GM12878 (cell line): ENCODE results near the gene TRIM58. TPM values are rescaled to one million over a fixed set of nuclear protein-coding genes. Genes with fewer than 3 reads are reported as not detected.

Experiments used
- ATAC-seq: fragments of 200-7000 bp; cut with Tn5 transposase; 3 replicates; pipeline ENCODE4 v1.9.1; 2020; ENCODE audit warnings: mild to moderate bottlenecking, moderate library complexity
- BruUV-seq: library from RNA; stranded (reverse); fragments of 400-500 nt; replicated peaks from 2 replicates; lab custom pipeline; 2021; lab: Mats Ljungman, UMichigan
- CTCF ChIA-PET: fragments of 300-600 bp; sonication (Branson Sonifier 250); formaldehyde crosslinking; extraction: SDS; loops from one replicate; lab custom pipeline; 2021; ENCODE audit warnings: inconsistent platforms; lab: Yijun Ruan, JAX
- POLR2A ChIA-PET: fragments of 350-600 bp; formaldehyde crosslinking; extraction: SDS; loops from one replicate; lab custom pipeline; 2021; ENCODE audit warnings: inconsistent platforms; lab: Charles Lee
- RAD21 ChIA-PET: fragments of 300-600 bp; sonication (Branson Sonifier 250); formaldehyde crosslinking; loops from one replicate; lab custom pipeline; 2023; ENCODE audit warnings: antibody characterized with exemption; ENCODE audit not compliant: unreplicated experiment; lab: Charles Lee
- SMC1A ChIA-PET: fragments of 300-600 bp; sonication (Branson Sonifier 250); formaldehyde crosslinking; loops from one replicate; lab custom pipeline; 2023; ENCODE audit not compliant: unreplicated experiment, uncharacterized antibody; lab: Charles Lee
- DNase-seq: peaks from one replicate; pipeline ENCODE4 v3.0.0-alpha.2; 2011; ENCODE audit warnings: low read depth, low spot score
- FAIRE-seq: peaks from 3 replicates; lab custom pipeline; 2011; peaks lifted over from hg19 to GRCh38; lab: Jason Lieb, UNC
- H2AFZ ChIP-seq: 2 replicates; pipeline ENCODE4 v1.6.0; 2011; ENCODE audit warnings: low read depth, low read length, control low read depth; ENCODE audit not compliant: control insufficient read depth
- H3K27ac ChIP-seq: 2 replicates; pipeline ENCODE4 v1.5.1; 2011; ENCODE audit warnings: control low read depth; ENCODE audit not compliant: control insufficient read depth, insufficient read depth
- H3K27me3 ChIP-seq, 2 experiments: replicated peaks in 1 of 2; 2 replicates each; pipeline versions ENCODE4 v1.6.0 to v1.6.1; 2011; ENCODE audit warnings: low read length in 1 of 2; ENCODE audit not compliant: control insufficient read depth in 2 of 2, insufficient read depth in 2 of 2
- H3K36me3 ChIP-seq, 2 experiments: 2 replicates each; pipeline ENCODE4 v1.5.1; 2011; ENCODE audit warnings: low read length in 1 of 2; ENCODE audit not compliant: control insufficient read depth in 2 of 2, insufficient read depth in 2 of 2
- H3K4me1 ChIP-seq: 2 replicates; pipeline ENCODE4 v1.6.1; 2011; ENCODE audit warnings: mild to moderate bottlenecking, low read length, moderate library complexity, mixed read lengths; ENCODE audit not compliant: control insufficient read depth, insufficient read depth
- H3K4me2 ChIP-seq: 2 replicates; pipeline ENCODE4 v1.6.0; 2011; ENCODE audit warnings: control low read depth; ENCODE audit not compliant: control insufficient read depth, insufficient read depth
- H3K4me3 ChIP-seq: fragments of 200-600 bp; sonication (generic); 2 replicates; pipeline ENCODE4 v1.5.1; 2016
- H3K79me2 ChIP-seq: 2 replicates; pipeline ENCODE4 v1.6.0; 2011; ENCODE audit warnings: low read length; ENCODE audit not compliant: control insufficient read depth, insufficient read depth
- H3K9ac ChIP-seq: 2 replicates; pipeline ENCODE4 v1.8.0; 2011; ENCODE audit warnings: low read length, control low read depth, mixed read lengths; ENCODE audit not compliant: control insufficient read depth, insufficient read depth
- H3K9me3 ChIP-seq: replicated peaks from 3 replicates; pipeline ENCODE4 v1.5.1; 2011; ENCODE audit warnings: mild to moderate bottlenecking, low read length; ENCODE audit not compliant: control insufficient read depth, insufficient read depth
- H4K20me1 ChIP-seq: 2 replicates; pipeline ENCODE4 v1.6.0; 2011; ENCODE audit not compliant: control insufficient read depth, insufficient read depth
- BHLHE40 ChIP-seq, 2 experiments: fragments of 450-650 bp in 1 of 2; IDR thresholded peaks; 2 replicates each; pipeline ENCODE4 v1.6.1; 2011 to 2017; ENCODE audit warnings: low read depth in 2 of 2, borderline replicate concordance in 1 of 2, improper control_type of control experiment in 1 of 2, low read length in 1 of 2, mild to moderate bottlenecking in 1 of 2
- CREM ChIP-seq: IDR thresholded peaks from 2 replicates; pipeline ENCODE4 v1.6.1; 2014; ENCODE audit warnings: antibody characterized with exemption, low read depth
- JUNB ChIP-seq: IDR thresholded peaks from 2 replicates; pipeline ENCODE4 v1.6.1; 2016; ENCODE audit warnings: antibody characterized with exemption, mild to moderate bottlenecking
- TCF3 ChIP-seq: IDR thresholded peaks from 2 replicates; pipeline ENCODE4 v1.6.1; 2012; ENCODE audit warnings: low read depth, mild to moderate bottlenecking, low read length, borderline replicate concordance; ENCODE audit not compliant: insufficient read depth
- WGBS: methylation state at CpG from one replicate; pipeline ENCODE4 v1.1.6; 2016; ENCODE audit warnings: low lambda C conversion rate; ENCODE audit not compliant: insufficient replicate concordance, insufficient coverage; ENCODE audit errors: missing lambda C conversion rate; 5-methylcytosine and 5-hydroxymethylcytosine counted together
- in situ Hi-C: fragments of 300-500 bp; cut with MboI; formaldehyde crosslinking; loops from 9 replicates; pipeline ENCODE4 v1.14.3; 2018; ENCODE audit warnings: mixed read lengths
- intact Hi-C: fragments of 100-400 bp; cut with micrococcal nuclease; formaldehyde crosslinking; loops from one replicate; pipeline ENCODE4 v1.14.2; 2022; ENCODE audit not compliant: unreplicated experiment
- polyA plus RNA-seq, 11 experiments: library from polyadenylated mRNA; depleted of rRNA in 4 of 11; unstranded in 6 of 11; stranded (reverse) in 5 of 11; fragments of >200 nt; fragmentation: Nextera tagmentation in 4 of 11; fragmentation: Illumina TruSeq in 1 of 11; extraction: Ambion mirVana in 4 of 11; extraction: Trizol in 1 of 11; gene quantifications; 1 replicate in 1 of 11; 2 replicates in 10 of 11; pipeline versions ENCODE4 v1.2.1 to v1.2.3, GENCODE V29; 2011 to 2016; ENCODE audit warnings: inconsistent platforms in 2 of 11, missing spikeins in 2 of 11, low read depth in 1 of 11
- total RNA-seq, 4 experiments: library from RNA; depleted of rRNA in 3 of 4; stranded (reverse); fragments of >200 nt in 3 of 4; fragmentation: Illumina TruSeq in 1 of 4; extraction: Trizol in 1 of 4; gene quantifications; 2 replicates each; pipeline versions ENCODE4 v1.2.1 to v1.2.3, GENCODE V29; 2013 to 2021
- TF ChIP-seq, protein P1 (sequence below): fragments of 450-650 bp; IDR thresholded peaks from 2 replicates; pipeline ENCODE4 v1.6.1; 2017; ENCODE audit warnings: mild to moderate bottlenecking, moderate library complexity
- TF ChIP-seq, protein P2 (sequence below): IDR thresholded peaks from 2 replicates; pipeline ENCODE4 v1.6.1; 2012; ENCODE audit warnings: mild to moderate bottlenecking, low read depth, low read length

TRIM58 gene
- total and polyA plus RNA-seq, 10 of the 15 experiments (the other 5 are each of a cell fraction or from before 2014, with no cell fraction given): not detected

GRCh38 chr1:247829656-247830055, 27.3 kb upstream of the TRIM58 start:
- Histone ChIP-seq H3K79me2 (no peaks in the 10 kb centered on the region), H3K4me3 (no peak overlapping the region), H3K36me3 (no peaks in the 10 kb centered on the region), H3K27me3 (no peaks in the 10 kb centered on the region), H3K9ac (no peak overlapping the region), H3K4me1 (no peaks in the 10 kb centered on the region), H3K27ac (no peak overlapping the region), H4K20me1 (no peaks in the 10 kb centered on the region), H3K4me2 (no peak overlapping the region), H2AFZ (no peak overlapping the region), H3K9me3 (no peaks in the 10 kb centered on the region)
- CTCF ChIA-PET: no interaction called here
- SMC1A ChIA-PET: no interaction called here
- DNase-seq (no peak), FAIRE-seq (no peak), ATAC-seq (no peak)
- in situ Hi-C loops: no loop called here
- BruUV-seq: no TSS peak
- POLR2A ChIA-PET: no interaction called here
- WGBS: 0% methylated on average over 1 of the region's 1 CpG
- TF ChIP-seq BHLHE40 (IDR thresholded peaks at IDR 0.05; ENCODE audit: borderline replicate concordance in 1 of 2, low read depth in 2 of 2, low read length in 1 of 2) (no peak), TCF3 (no peak)
- RAD21 ChIA-PET: no interaction called here
- intact Hi-C loops: no loop called here

DNA sequence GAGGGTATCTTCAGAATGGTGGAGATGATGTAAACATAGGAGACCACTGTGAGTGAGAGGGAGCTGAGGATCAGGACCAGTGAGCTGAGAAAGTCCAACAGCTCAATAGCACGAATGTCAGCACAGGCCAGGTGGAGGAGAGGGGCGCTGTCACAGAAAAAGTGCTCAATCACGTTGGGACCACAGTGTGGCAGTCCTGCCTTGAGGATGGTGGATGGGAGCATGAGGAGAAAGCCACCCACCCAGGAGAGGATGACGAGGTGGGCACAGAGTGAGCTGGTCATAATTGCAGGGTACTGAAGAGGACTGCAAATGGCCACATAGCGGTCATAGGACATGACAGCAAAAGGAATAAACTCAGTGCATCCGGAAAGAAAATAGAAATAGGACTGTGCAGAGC, 23.4 kb upstream of the TRIM58 start:
- H3K9ac ChIP-seq: no peak overlapping the region
- 12% methylated on average over 6 of the region's 6 CpGs for WGBS
- TF ChIP-seq CREM: no peak
- TF ChIP-seq, protein P1, sequence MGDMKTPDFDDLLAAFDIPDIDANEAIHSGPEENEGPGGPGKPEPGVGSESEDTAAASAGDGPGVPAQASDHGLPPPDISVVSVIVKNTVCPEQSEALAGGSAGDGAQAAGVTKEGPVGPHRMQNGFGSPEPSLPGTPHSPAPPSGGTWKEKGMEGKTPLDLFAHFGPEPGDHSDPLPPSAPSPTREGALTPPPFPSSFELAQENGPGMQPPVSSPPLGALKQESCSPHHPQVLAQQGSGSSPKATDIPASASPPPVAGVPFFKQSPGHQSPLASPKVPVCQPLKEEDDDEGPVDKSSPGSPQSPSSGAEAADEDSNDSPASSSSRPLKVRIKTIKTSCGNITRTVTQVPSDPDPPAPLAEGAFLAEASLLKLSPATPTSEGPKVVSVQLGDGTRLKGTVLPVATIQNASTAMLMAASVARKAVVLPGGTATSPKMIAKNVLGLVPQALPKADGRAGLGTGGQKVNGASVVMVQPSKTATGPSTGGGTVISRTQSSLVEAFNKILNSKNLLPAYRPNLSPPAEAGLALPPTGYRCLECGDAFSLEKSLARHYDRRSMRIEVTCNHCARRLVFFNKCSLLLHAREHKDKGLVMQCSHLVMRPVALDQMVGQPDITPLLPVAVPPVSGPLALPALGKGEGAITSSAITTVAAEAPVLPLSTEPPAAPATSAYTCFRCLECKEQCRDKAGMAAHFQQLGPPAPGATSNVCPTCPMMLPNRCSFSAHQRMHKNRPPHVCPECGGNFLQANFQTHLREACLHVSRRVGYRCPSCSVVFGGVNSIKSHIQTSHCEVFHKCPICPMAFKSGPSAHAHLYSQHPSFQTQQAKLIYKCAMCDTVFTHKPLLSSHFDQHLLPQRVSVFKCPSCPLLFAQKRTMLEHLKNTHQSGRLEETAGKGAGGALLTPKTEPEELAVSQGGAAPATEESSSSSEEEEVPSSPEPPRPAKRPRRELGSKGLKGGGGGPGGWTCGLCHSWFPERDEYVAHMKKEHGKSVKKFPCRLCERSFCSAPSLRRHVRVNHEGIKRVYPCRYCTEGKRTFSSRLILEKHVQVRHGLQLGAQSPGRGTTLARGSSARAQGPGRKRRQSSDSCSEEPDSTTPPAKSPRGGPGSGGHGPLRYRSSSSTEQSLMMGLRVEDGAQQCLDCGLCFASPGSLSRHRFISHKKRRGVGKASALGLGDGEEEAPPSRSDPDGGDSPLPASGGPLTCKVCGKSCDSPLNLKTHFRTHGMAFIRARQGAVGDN: no peak
- TF ChIP-seq, protein P2, sequence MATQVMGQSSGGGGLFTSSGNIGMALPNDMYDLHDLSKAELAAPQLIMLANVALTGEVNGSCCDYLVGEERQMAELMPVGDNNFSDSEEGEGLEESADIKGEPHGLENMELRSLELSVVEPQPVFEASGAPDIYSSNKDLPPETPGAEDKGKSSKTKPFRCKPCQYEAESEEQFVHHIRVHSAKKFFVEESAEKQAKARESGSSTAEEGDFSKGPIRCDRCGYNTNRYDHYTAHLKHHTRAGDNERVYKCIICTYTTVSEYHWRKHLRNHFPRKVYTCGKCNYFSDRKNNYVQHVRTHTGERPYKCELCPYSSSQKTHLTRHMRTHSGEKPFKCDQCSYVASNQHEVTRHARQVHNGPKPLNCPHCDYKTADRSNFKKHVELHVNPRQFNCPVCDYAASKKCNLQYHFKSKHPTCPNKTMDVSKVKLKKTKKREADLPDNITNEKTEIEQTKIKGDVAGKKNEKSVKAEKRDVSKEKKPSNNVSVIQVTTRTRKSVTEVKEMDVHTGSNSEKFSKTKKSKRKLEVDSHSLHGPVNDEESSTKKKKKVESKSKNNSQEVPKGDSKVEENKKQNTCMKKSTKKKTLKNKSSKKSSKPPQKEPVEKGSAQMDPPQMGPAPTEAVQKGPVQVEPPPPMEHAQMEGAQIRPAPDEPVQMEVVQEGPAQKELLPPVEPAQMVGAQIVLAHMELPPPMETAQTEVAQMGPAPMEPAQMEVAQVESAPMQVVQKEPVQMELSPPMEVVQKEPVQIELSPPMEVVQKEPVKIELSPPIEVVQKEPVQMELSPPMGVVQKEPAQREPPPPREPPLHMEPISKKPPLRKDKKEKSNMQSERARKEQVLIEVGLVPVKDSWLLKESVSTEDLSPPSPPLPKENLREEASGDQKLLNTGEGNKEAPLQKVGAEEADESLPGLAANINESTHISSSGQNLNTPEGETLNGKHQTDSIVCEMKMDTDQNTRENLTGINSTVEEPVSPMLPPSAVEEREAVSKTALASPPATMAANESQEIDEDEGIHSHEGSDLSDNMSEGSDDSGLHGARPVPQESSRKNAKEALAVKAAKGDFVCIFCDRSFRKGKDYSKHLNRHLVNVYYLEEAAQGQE: no peak
- no peak for TF ChIP-seq JUNB

More for the DNA sequence above, 23.4 kb upstream of the TRIM58 start:
- Histone ChIP-seq H3K79me2 (no peaks in the 10 kb centered on the region), H3K4me3 (no peak overlapping the region), H4K20me1 (no peaks in the 10 kb centered on the region), H3K4me2 (no peak overlapping the region), H3K9me3 (no peaks in the 10 kb centered on the region), H2AFZ (no peak overlapping the region), H3K36me3 (no peaks in the 10 kb centered on the region), H3K27me3 (no peaks in the 10 kb centered on the region), H3K27ac (no peak overlapping the region), H3K4me1 (no peaks in the 10 kb centered on the region)
- ChIA-PET SMC1A (no interaction called here), CTCF (no interaction called here), RAD21 (no interaction called here), POLR2A (no interaction called here)
- ATAC-seq (no peak), FAIRE-seq (no peak), DNase-seq (no peak)
- BruUV-seq: no TSS peak
- in situ Hi-C loops: no loop called here
- intact Hi-C loops: no loop called here
